ENCODE results near the gene C12orf42.

- TF ChIP-seq CBFB (CRISPR knock-in tag; IDR thresholded peaks at IDR 0.05; ENCODE audit: low read depth) (no peak), CREB1 (CRISPR knock-in tag; IDR thresholded peaks at IDR 0.05) (no peak), FOXJ3 (CRISPR knock-in tag; IDR thresholded peaks at IDR 0.05; ENCODE audit: borderline replicate concordance) (no peak), NR1H2 (CRISPR knock-in tag; IDR thresholded peaks at IDR 0.05) (no peak)
- TF ChIP-seq, protein P1, sequence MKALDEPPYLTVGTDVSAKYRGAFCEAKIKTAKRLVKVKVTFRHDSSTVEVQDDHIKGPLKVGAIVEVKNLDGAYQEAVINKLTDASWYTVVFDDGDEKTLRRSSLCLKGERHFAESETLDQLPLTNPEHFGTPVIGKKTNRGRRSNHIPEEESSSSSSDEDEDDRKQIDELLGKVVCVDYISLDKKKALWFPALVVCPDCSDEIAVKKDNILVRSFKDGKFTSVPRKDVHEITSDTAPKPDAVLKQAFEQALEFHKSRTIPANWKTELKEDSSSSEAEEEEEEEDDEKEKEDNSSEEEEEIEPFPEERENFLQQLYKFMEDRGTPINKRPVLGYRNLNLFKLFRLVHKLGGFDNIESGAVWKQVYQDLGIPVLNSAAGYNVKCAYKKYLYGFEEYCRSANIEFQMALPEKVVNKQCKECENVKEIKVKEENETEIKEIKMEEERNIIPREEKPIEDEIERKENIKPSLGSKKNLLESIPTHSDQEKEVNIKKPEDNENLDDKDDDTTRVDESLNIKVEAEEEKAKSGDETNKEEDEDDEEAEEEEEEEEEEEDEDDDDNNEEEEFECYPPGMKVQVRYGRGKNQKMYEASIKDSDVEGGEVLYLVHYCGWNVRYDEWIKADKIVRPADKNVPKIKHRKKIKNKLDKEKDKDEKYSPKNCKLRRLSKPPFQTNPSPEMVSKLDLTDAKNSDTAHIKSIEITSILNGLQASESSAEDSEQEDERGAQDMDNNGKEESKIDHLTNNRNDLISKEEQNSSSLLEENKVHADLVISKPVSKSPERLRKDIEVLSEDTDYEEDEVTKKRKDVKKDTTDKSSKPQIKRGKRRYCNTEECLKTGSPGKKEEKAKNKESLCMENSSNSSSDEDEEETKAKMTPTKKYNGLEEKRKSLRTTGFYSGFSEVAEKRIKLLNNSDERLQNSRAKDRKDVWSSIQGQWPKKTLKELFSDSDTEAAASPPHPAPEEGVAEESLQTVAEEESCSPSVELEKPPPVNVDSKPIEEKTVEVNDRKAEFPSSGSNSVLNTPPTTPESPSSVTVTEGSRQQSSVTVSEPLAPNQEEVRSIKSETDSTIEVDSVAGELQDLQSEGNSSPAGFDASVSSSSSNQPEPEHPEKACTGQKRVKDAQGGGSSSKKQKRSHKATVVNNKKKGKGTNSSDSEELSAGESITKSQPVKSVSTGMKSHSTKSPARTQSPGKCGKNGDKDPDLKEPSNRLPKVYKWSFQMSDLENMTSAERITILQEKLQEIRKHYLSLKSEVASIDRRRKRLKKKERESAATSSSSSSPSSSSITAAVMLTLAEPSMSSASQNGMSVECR (CRISPR knock-in tag; IDR thresholded peaks at IDR 0.05; ENCODE audit: borderline replicate concordance) = no peak
Observed at GRCh38 chr12:103515341-103515740, 19.6 kb upstream of the C12orf42 start.
